GM18498 (cell line): ENCODE results near the gene PLA2G4D.

Source experiments
- ATAC-seq: cut with Tn5 transposase; IDR thresholded peaks from one replicate; pipeline ENCODE4 v1.9.1; 2021; ENCODE audit warnings: mild to moderate bottlenecking, moderate library complexity; ENCODE audit not compliant: unreplicated experiment

Gene PLA2G4D, protein sequence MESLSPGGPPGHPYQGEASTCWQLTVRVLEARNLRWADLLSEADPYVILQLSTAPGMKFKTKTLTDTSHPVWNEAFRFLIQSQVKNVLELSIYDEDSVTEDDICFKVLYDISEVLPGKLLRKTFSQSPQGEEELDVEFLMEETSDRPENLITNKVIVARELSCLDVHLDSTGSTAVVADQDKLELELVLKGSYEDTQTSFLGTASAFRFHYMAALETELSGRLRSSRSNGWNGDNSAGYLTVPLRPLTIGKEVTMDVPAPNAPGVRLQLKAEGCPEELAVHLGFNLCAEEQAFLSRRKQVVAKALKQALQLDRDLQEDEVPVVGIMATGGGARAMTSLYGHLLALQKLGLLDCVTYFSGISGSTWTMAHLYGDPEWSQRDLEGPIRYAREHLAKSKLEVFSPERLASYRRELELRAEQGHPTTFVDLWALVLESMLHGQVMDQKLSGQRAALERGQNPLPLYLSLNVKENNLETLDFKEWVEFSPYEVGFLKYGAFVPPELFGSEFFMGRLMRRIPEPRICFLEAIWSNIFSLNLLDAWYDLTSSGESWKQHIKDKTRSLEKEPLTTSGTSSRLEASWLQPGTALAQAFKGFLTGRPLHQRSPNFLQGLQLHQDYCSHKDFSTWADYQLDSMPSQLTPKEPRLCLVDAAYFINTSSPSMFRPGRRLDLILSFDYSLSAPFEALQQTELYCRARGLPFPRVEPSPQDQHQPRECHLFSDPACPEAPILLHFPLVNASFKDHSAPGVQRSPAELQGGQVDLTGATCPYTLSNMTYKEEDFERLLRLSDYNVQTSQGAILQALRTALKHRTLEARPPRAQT

DNA sequence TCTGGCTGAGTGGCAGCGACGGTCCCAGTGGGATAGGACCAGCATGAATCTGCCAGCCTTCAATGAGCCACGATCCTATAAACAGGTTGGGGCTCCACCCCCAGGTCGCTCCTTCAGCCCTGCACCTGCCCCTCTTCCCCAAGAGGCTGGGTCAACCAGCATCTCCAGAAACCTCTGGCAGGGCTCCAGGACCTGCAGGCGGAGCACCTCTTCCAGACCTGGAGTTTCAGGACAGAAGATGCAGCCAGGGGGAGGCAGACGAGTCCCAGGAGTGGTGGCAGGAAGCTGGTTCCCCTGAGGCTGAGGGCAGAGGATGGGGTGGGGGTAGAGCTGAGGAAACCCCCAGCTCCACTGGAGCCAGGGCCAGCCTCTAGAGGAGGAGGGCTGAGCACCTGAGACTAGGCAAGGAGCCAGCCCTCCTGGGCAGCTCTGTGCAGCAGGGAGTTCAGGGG is at the start of gene PLA2G4D:
Gene PLA2G4D, minus strand, starts transcription at position 51 of the 452 bp plus-strand sequence. CDS start 103 bp downstream, outside the sequence.
- ATAC-seq: no peak

GRCh38 chr15:42143356-42143755 is 49.0 kb upstream of the PLA2G4D start:
- ATAC-seq: no peak

DNA sequence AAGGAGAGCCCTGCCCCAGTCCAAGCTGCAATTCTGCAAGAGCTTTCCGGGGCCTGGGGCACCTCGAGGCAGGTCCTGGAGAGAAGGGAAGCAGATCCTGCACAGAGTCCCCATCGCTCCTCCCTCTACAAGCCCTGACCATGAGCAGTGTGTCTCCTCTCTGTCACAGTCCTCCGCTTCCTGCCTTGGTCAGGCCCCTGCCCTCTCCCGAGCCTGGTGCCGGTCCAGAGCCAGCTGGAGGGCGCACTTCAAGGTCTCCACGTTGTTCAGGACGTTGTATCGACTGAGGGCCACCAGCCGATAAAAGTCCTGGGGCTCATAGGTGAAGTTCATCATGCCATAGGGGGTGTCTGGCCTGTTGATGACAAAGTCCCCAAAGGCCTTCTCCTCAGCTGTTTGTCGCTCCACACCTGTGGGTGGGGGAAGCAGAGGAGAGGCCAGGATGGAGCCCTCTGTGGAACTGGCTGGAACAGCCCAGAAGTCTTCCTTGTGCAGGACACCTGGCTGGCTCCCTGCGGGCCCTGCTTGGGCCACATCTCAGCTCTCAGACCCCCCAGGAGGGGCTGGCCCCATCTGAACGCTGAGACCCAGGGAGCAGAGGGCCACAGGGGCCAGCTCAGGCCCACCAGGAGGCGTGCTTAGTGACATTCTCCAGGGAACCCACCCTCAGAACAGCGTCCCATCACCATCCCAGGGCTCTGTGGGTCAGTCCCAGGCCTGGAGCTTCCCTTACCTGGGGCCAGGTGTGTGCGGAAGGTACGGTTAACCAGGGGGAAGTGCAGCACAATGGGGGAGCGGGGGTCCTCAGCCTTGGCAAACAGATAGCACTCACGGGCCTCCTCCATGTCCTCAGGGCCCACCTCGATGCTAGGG is 47.7 kb upstream of the PLA2G4D start:
- no peak for ATAC-seq

GRCh38 chr15:42141246-42141645 is 46.9 kb upstream of the PLA2G4D start:
- no peak for ATAC-seq

DNA sequence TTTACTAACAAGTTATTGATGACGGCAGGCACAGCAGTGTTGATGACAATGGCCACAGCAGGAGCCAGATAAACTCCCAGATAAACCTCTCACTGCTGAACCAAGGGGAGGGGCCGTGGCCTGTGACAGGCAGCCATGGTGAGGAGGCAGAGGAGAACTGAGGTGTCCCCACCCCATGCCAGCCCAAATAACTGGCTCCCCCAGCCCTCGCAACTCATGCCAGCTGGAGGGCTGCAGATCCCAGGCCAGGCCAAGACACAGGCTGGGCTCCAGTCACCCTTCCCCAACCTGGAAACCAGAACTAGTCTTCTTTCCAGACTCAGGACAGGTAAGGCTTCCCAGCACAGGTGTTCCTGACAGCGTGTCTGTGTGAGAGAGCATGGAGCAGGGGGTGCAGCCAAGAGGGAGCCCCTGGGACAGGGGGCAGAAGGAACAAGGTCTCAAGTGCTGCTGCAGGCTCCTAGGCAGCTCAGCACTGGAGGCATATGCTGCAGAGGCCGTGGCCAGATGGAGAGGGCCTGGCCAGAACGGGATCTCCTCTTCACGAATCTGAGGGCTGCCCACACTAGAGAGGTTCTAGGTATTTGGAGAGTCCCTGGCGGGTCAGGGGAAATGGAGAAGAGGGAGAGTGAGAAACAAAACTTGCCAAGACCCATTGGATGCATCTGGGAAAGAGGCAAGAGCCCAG is 46.2 kb upstream of the PLA2G4D start:
- ATAC-seq: no peak

GRCh38 chr15:42139596-42139995 is 45.2 kb upstream of the PLA2G4D start:
- no peak for ATAC-seq

DNA sequence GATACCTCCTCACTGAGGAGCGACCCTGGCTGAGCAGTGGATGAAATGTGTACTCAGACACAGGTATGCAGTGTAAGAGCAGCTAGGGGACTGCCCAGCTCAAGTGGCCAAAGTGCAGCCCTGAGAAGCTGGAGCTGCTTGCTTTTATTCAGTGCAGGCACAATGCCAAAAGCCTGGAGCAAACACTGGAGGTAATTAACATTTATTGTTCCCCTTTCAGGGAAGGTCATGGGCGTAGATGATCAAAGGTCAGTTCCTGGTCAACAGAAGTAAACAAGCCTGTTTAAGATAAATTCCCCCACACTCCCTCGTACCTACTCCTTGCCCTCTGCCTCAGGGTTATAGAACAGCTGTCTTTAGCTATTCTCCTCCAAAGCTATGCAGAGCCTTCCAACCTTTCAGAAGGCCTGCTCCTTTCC is 44.6 kb upstream of the PLA2G4D start:
- ATAC-seq: no peak

DNA sequence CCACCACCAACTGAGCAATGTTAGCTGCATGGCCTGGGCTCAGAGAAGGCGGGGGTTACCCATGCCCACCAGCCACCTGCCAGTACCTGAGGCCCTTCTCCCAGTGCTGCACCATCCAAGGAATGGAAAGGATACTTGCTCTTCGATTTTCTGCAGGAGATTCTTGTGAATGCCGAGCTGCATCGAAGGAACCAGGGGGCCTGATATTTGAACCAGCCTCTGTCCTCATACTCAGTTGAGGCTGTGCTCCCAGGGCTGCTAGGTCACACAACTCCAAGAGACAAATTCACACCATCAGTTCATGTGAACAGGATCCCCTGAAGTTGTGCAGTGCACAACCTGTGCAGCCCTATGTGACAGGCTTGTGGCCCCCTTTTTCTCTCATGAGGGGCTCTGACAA is 44.0 kb upstream of the PLA2G4D start:
- no peak for ATAC-seq

- ATAC-seq: no peak
These were observed 43.3 kb upstream of the PLA2G4D start for GRCh38 chr15:42137461-42138261.

DNA sequence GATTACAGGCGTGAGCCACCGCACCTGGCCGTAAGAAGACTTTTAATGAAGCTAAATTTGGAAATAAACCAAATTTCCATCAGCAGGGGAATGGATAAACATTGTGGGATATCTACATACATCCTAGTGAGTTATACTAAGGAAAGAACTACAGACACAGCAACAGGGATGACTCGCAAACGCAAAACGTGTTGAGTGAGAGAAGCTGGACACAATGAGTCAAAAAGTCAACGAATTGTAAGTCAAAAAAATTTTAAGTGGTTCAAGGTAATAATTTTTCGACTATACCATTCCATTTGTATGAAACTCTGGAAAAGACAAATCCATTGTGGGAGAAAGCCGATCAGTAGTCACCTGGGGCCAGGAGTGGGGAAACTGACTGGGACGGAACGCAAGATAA is 42.2 kb upstream of the PLA2G4D start:
- ATAC-seq: no peak

- ATAC-seq: no peak
These were observed 41.0 kb upstream of the PLA2G4D start for GRCh38 chr15:42135351-42135750.

DNA sequence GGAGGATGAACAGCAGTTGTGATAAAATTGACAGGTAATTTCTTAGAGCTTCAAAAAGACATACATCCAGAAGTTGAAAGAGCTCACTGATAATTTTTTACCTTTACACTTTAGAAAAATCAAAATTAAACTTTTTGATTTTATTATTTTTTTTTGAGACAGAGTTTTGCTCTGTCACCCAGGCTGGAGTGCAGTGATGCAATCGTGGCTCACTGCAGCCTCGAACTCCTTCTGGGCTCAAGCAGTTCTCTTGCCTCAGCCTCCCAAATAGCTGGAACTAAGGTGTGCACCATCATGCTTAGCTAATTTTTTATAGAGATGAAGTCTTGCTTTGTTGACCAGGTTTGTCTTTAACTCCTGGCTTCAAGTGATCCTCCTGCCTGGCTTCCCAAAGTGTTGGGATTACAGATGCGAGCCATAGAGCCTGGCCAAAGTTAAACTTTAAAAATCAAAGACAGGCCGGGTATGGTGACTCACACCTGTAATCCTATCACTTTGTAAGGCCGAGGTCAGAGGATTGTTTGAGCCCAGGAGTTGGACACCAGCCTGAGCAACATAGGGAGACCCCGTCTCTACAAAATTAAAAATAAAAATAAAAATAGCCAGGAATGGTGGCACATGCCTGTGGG is 40.4 kb upstream of the PLA2G4D start:
- no peak for ATAC-seq

GRCh38 chr15:42133886-42134502 is 39.6 kb upstream of the PLA2G4D start:
- no peak for ATAC-seq

- ATAC-seq: no peak
These were observed 39.0 kb upstream of the PLA2G4D start for GRCh38 chr15:42133356-42133755.

DNA sequence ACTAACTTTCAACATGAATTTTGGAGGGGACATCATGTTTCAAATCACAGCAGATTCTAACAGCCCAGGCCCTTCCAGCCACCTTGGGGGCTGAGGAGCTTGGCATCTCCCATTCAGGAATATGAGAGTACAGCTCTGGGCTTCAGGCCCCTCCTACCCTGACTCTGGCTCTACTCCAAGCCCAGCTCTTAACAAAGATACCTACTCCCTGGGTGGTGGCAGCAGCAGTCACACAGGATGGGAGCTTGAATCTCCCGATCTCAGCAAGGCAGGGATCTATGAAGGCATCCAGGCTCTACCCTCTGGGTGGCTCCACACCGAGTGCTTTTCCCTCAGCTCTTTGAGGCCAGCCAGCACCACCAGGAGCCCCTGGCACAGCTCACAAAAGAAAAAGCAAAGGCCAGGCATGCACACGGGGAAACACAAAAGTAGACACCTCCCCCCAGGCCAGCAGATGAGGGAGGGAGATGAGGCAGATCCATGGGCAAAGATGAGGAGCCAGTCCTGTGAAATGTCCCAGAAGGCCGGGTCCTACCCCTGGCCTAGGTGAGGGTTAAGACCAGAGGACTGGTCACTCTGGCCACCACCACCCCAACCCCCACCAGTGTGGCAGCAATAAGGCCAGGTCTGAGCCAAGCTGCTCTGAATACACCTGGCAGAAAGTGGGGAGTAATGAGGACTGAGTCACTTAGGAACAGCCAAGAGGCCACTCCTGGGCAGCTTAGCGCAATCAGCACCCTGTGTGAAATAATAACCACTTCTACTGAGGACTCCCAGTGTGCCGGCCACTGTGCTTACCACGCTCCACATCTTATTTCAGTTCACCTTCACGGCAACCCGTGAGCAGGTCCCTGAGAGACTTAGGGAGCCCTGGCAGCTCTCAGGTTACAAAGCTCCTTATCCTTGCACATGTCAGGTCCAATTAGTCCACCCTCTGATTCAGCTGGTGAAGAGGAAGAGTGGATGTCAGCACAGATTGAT is 37.8 kb upstream of the PLA2G4D start:
- no peak for ATAC-seq

GRCh38 chr15:42131006-42131405 is 36.6 kb upstream of the PLA2G4D start:
- no peak for ATAC-seq

DNA sequence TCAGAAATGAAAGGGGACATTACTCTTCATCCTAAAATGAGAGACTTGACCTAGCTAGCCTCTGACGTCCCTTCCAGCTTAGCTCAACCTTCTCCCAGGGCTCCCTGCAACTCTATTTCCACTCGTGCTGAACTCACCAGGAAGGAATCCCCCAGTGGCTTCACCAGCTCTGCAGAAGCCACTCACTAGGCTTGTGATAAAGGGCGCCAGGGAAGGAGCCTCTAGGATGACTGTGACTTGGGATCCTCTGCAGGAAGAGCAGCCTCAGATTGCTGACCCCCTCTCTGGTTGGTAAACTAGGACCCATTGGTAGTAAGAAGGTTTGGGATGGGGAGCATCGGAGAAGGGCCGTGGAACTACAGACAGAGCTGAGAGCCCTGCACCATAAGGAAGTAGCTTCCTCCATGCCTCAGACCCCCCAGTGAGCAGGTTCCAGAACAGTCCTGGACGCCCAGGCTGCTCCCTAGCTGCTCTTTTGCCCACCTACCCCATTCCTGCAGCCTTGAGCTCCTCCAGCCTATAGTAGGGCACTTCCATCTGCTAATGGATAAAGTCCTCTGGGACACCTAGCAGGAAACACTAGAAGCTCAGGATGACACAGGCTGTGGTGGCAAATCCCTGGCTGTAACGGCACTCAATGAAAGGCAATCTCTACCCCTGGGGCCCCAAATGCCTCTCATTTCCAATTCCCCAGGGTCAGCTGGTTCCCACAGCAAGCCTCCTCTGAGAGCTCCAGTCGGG is 36.1 kb upstream of the PLA2G4D start:
- ATAC-seq: no peak
